Umbilical cord (tissue), 2 donors: ENCODE measurements around the gene PRDM16. TPM values are rescaled to one million over a fixed set of nuclear protein-coding genes. Genes with fewer than 3 reads are reported as not detected.

Experiments used
- DNase-seq: peaks from one replicate; pipeline ENCODE4 v3.0.0-alpha.2; 2015; ENCODE audit warnings: low spot score
- total RNA-seq: library from RNA; depleted of rRNA; stranded (reverse); fragments of >200 nt; gene quantifications from one replicate; pipeline ENCODE4 v1.2.3, GENCODE V29; 2014; ENCODE audit warnings: low replicate concordance; ENCODE audit not compliant: insufficient read depth

PRDM16 gene
- total RNA-seq, 1 donor from 2014 or later, result 6.3 TPM

DNA sequence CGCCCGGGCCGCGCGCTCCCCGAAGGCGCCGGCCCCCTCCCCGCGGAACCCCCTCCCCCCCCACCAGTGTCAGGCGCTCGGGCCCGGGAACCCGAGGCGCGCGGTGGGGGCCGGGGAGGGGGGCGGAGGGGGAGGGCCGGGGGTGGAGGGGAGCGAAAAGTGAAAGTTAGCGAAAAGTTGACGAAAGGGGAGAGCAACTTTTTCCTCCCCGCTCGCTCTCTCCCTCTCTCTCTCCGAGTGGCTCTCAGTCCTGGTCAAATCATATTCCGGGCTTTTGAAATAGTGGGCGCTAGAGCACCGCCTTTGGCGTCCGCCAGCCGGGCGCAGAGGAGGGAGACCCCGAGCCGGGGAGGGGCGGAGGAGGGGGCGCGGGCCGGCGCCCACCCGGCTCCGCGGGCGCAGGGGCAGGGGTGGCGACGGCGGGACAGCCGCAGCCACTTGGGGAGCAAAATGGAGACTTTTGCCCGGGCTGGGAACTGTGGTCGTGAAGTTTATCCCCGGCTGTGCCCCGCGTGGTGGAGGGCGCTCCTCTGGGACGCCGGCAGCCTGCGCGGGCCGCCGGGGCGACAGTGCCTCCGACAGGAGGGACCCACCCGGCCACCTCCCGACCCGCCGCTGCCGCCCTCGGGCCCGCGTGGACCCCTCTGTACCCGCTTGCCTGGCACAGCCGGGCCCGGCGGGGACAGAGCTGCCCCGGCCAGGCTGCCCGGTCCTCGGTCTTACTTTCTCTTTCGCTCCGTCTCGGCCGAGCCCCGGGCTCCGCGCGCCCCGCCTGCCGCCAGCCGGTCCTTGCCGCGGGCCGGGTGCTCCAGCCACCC lies 697 bp downstream of the PRDM16 start:
- DNase-seq, result peak; percentile 71

DNA sequence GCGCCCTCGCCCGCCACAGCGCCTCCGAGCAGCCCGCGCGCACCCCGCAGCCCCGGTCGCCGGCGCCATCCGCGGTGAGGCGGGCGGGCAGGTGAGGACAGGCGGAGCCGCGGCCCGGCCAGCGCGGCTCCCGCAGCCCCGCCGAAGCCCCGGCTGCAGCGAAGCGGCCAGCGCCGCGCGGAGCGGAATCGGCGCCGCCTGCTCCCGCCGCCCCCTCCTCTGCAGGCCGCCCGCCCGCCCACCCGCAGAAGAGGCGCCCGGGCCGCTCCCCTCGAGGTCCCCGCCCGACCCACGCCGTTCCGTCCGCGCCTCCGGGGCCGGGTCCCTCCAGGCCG lies 1.3 kb downstream of the PRDM16 start:
- no peak for DNase-seq

DNA sequence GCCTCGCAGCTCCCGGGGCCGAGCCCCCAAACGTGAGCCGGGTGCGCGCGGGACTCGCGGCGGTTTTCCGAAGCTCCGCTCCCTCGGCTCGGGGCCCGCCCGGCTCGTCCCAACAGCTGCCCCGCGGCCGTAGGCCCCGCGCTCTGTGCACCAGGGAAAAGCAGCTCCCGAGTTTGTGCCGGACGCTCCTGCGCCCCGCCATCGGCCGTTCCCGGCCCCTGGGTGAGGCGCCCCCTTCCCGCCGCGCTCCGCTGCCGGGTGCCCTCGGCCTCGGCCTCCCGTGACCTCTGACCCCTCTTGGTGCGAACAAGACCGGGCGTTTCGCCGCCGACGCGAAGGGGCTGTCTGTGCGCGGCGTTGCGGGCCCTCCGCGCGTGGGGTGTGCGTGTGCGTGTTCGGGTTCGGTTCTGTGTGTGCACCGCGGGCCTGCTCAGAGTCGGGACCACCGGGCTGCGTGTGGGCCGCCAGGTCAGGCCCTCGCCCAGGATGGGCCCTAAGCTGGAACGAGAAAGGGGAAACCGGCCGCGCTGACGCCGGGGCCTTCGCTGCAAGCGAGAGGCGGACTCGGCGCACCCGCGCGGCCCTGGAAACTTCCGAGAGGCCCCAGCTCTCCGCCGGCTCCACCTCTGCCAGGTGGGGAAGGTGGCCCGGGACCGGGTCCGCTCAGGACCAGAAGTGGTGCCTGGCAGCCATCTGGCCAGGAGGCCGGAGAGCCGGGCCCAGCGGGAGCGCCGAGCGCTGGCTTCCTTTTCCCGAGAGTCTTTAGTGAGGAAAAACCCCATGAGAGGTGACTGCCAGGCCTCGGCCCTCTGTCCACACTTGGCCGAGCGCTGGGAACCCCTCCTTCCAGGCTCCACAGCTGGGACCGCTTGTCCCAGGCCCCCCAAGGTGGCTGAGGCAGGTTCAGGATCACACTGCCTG lies 1.9 kb downstream of the PRDM16 start:
- no peak for DNase-seq

DNA sequence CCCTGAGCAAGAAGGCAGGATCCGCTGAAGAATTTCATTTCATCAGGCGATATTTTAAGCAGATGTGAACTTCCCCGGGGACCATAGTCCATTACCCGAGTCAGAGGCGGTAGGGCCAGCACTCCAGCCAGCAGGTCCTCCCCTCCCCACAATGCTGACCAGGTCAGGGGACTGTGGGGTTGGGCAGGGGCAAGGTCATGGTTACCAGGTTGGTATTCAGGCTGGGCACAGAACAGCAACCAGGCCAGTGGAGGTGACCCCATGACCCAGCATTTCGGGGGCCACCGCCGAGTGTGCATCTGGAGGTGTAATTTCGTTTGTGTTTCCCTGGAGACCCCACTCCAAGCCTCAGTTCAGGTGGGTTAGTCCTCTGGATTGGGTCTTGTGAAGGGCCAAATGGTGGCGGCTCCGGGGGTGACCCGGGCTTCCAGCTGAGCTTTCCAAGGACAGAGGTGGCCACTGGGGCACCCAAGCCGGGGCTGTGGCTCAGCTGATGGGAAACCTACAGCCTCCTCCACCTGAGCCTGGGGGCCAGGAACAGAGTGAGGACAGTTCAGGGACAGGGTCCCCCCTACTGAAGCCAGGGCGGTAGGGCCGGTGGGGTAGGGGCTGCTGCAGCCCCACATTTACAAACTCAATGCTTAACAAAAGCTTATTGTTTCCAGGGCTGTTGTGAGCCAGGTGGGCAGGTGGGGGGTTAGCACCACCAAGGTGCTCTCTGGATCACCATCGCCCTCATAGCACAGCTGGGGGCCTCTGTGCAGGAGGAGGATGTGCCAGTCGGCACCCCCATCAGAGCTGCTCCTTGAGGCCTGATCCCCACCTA lies 2.8 kb downstream of the PRDM16 start:
- no peak for DNase-seq

DNA sequence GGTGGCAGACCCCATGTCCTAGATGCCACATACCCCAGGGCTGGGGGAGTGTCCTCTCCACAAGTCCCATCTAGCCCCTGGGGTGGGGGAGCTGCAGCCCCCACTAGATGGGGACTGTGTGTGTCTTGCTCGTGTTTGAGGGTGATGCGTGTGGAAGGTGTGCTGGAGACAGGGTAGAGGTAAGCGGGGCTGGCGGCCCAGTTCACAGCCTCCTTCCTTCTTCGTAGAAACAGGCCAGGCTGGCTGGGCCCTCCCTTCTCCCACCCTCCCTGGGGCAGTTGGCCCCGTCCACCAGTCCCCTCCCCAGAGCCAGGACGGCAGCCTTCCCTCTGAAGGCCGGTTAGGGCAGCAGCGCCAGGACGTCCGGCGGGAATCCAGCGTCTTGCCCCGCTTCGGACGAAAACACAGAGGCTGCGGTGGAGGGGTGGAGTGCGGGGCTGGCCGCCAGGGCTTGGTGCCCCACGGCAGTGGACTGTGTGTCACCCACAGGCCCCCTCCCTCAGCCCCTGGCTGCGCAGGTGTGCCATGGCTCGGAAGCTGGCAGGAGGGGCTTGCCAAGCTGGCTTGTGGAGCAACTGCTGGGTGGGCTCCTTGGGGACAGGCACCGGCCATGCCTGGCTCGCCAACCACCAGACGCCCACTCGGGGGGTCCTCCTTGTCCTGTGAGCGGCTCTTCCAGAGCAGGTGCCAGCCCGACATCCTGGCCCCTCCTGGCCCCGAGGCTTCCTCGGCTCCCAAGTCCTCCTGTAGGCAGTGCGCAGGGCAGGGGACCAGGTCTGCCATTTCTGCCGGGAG lies 3.6 kb downstream of the PRDM16 start:
- no peak for DNase-seq

DNA sequence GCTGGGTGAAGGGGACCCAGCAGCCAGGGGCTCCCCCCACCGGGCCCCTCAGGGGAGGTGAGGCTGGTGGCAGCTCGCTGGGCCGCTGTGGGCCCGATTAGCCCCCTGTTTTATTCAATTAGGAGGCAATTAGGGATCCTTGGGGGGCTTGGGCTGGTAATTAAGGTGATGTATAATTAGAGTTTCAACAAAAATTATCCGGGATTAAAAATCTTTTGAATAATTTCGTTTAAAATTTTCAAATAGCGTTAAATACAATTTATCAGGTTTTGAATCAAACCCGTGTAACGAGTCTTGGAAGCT lies 4.1 kb downstream of the PRDM16 start:
- no peak for DNase-seq

DNA sequence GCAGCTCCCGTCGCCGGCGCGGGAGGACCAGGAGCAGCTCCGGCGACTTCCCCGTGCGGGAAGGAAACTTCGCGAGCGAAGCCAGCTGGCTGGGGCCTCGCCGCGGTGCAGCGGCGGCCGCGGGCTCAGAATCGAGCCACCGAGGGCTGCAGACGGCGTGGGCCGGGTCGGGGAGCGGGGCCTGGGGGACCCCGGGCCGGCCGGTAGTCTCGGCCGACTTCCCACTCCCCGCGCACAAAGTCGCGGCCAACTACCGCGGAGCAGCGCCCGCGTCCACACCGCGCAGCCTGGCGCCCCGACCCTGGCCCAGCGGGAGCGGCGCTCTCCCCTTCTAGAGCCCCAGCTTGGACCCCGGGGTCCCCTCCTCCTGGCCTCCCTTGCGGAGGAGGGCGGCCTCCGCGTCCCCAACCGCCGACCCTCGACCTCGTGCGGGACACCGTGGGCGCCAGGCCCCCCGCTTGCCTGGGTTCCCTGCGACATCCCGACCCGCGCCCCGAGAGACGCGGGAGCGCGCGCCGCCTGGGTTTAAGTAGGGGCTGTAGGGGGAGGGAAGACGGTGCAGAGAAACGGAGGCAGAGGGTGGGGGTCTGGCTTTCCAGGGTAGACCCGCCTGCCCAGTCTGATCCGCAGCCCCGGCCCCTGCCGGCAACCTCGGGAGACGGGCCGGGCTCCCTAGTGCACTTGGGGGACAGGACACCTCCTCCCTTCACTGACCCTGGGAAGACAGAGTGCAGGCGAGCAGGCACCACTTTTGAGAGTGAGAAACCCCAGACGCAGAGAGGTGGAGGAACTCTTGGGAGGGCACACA lies 4.7 kb downstream of the PRDM16 start:
- no peak for DNase-seq

DNA sequence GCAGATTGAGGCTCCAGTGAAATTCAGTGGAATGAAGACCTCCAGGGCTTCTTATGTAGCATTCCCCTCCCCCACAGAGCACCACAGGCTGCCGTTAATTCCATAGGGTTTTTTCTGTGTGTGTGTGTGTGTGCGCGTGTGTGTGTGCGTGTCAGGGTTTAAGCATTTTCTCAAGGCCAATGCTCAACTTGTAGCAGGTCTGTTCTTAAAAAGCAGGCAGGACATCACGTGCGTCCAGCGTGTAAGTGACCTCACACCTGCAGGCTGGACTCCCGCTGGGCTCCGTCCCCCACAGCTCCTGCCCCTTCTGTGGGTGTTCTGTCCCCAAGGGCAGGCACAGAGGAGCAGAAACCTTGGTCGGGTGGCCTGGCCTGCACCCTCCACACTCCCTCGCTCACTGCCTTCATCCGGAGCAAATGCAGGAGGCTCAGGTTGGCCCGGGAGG lies 5.3 kb downstream of the PRDM16 start:
- DNase-seq, result no peak

DNA sequence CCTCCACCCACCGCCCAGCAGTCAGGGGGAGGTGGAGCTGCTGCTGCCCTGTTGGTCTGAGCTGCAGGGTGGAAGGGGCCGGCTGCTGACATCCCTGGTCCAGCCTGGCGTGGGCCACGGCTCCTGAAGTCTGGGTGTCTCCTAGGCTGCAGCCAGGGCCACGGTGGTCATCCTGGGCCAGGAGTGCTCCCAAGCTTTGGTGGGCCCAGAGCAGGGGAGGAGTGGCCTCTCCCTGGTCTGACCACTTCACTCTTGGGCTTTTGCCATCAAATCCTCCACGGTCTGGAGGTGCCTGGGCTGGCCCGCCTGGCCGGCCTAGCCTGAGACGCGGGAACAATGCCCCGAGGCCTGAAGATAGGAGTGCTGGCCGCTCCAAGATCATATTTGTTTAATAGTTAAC lies 5.8 kb downstream of the PRDM16 start:
- no peak for DNase-seq

DNA sequence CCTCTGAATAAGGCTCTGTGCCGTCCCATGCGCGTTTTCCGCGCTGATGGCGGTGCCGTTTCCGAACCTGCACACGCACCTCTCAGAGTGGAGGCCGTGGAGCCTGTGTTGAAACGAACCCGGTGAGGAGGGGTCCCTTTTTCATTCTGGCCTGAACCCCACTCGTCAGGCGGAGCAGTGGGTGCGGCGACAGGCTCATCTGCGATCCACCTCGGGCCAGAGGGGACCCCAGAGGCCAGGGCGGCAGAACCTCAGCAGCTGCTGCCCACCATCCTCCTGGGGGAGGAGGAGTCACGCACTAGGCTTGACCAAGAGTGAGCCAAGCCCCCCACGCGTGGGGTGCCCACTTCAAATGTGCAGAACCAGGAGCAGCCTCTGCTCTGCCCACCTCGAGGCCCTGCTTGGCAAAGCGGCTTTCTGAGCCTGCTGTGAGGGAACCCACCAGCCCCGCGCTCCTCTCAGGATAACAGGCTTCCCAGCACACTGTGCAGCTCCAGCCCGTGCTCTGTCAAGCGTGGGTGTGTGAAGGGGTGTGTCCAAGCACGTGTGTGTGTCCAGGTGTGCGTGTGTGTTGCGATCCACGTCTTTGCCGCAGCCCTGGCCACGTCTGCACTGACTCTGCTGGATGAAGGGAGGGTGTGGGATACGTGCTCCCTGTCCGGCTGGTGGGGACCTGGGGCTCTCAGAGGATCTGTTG lies 6.8 kb downstream of the PRDM16 start:
- no peak for DNase-seq

DNA sequence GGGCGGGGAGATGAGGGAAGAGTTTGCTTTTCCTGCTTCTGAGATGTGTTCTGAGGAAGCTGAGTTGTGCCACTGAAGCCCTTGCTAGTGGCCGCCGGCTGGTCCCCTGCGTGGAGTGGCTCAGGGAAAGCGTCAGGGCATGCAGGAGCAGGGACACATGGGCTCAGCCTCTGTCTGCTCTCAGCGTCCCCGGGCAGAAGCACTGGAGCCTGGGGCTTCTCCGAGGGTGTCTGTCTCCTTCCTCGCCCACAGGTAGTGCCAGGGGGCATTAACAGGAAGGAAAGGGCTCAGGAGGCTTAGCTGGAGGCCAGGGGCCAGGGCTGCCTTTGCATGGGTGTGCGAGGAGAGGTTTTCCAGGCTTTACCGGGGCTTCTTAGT lies 7.3 kb downstream of the PRDM16 start:
- DNase-seq, result no peak

DNA sequence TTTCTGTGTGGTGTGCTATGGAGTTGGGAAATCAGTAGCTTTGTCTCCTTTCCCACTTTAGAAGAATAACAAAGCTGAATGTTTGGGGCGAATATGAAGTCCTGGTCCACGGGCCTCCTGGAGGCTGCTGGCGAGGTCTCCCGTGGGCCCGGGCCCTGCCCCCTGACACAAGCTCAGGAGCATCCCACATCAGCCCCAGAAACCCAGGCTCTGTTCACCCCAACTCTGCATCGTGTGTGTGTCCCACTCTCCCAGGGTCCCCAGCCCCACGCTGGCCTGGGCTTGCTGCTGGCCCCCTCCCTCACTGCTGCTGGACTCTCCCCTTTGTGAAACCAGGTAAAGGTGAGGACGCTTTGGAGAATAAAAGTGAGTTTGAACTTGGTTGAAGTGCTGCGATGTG lies 8.1 kb downstream of the PRDM16 start:
- DNase-seq, result no peak

DNA sequence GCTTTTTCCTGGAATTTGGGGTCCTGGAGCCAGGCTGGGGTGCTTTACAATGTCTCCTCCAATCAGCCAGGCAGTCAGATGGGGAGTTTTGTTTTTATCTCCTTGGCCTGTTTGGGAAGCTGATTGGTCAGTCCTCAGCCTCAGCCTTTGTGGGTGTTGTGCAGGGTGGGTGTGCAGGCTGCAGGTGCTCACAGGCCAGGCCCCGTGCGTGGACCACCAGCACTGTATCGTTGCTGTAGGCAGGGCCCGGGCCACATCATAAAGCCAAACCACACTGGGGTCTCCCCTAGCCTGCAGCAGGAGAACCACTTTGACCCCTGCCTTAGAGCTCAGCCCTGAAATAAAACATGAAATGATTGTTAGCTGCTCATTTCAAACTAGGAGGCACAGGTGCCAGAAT lies 8.6 kb downstream of the PRDM16 start:
- no peak for DNase-seq

DNA sequence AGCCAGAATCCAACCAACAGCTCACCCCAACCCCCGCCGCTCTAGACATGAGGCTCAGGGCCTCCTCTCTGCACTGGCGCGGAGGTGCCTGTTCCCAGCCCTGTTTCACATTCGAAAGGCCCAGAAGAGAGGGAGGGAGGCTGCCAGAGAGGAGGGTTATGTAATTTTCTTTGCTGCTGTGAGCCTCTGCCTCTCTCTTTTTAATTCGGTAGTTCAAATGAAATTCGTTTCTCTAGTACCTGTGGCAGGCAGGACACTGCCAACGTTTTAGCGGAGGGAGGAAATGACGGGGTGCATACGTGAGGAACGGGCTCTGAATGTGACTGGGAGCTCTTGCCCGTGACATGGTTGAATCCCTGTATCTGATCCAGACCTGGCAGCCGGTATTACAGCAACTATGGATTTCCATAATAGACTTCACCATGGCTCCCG lies 9.4 kb downstream of the PRDM16 start:
- no peak for DNase-seq

DNA sequence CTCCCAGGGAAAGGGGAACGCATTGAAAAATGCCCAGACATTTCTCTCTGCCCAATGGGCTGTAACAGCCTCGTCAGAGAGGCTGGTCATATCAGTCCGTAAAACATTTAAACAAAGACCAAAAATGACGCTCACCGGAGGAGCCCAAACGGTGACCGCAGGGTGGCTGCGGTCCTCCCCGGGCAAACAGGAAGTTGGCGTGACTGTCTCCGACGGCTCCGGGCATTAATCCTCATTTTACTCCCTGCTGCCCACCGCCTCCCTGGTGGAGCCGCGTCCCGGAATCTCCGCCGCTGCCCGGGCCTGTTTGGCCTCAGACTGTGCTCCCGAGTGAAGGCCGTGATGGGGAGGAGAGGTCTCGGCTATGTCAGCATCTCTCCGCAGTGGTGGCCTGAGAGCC lies 9.9 kb downstream of the PRDM16 start:
- DNase-seq, result no peak

DNA sequence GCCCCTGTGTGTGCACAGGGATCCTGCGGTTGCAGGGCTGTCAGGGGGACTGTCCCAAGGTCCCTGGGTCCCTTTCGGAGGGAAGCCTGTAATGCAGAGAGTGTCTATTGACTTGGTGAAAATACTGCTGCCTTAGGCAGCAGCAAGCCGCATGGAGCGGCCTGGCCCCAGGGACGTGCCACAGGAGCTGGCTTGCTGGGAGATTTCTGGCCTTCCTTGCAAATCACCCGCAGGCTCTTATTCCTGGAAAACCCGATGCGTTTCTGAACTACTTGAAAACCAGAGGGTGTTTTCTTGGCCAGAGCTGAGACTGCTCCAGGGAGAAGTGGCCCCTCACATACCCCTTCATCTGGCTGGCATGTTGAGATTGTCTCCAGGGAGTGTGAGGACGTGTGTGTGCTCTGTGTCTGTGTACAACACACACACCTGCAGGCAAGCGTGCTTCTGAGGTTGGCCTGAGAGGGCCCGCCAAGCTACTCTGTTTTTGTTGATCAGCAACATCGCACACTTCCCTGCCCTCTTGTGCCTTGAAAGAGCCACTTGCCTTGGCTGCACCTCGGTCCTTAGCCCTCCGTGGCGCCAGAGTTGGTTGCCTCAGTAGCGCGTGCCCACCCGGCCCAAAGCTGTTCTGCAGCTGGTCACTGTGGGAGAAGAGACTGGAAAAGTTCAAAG lies 10.5 kb downstream of the PRDM16 start:
- DNase-seq, result no peak

DNA sequence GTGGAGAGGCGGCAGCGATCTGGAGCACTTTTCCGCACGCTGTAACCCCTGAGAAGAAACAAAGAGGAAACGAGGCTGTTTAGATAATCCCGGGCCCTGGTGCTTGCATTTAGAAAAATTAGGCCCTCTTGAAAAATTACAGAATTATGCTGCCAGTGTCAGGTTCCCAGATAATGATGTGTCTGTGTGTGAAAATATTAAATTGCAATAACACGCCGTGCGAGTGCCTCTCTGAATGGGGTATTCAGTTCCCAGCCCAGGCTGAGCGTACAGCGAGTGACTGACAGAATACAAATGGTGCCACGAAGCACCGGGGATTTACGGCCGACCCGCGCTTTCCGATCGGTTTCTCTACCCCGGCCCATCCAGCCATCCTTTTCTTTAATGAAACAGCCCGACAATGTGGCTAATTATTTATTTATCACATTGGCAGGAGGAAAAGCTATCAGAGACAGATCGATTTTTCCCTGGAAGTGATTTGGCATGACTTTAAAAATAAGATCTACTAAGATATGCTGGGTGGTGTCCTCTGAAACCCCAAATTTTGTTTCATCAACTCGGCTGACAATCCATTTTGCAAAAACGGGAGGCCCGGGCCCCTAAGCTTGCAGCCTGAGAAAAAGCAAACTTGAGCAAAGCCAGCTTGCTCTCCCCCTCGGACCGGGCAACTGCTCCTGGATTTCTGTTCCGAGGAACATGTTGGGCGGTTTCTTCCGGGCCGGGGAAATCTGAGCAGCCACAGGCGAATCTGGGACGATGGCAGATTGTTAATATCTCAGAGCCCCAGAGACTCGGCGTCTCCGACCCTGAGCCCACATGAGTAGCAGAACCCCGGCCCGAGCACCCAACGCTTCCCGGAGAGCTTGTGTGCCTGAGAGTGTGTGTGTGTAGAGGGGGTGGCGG lies 11.3 kb downstream of the PRDM16 start:
- DNase-seq, result no peak

DNA sequence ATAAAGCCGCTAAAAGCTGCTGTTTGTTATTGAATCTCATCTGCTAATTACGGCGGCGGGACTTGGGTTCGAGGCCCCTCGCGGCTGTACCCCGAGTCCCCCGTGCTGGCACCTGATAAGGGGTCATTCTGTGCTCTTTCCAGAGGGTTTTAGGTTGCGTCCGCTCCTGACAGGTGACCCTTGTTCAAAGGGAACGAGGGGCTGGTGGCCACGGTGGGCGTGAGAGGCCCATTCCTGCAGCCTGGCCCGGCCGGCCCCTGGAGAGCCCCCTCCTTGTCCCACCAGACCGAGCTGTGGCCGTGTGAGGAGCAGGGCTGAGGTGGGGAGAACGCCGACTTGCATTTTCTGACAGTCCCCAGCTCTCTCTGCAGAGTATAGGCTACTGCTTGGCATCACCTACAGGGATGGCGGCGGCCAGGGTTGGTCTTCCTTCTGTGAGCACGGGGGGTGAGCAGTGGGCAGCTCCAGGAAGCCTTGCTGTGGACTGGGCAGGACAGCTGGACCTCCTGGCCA lies 12.2 kb downstream of the PRDM16 start:
- DNase-seq, result no peak
